ENCODE measurements around the gene PLAAT5.

Gene PLAAT5

DNA sequence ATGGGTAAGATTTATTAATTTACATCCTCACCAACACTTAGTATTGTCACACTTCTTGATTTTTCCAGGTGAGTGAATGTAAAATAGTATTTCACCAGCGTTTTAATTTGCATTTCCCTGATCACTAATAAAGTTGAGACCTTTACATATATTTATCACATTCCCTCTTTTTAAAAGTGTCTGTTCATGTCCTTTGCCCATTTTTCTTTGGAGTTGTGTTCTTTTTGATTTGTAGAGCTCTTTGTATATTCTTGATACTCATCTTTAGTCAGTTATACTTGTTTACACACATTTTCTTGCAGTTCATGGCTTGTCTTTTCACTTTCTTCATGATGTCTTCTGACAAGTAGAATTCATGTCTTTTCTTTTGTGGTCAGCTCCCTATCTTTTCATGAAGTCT, 2.2 kb upstream of the PLAAT5 start:
- no peak overlapping the region for H3K4me3 ChIP-seq (ENCODE audit: low read depth, low read length)
- H3K9me3 ChIP-seq (ENCODE audit: control insufficient read depth, insufficient read depth, low read length): peaks cover 7% of the 10 kb centered on the region
- H3K36me3 ChIP-seq (ENCODE audit: control insufficient read depth, insufficient read depth, low read length): no peaks in the 10 kb centered on the region
- H3K9ac ChIP-seq (ENCODE audit: low read depth, low read length): no peak overlapping the region
- no peaks in the 10 kb centered on the region for H3K27me3 ChIP-seq (ENCODE audit: control insufficient read depth, insufficient read depth, low read length)
- H3K4me1 ChIP-seq (ENCODE audit: control insufficient read depth, insufficient read depth, low read length): peaks cover 14% of the 10 kb centered on the region

- Histone ChIP-seq H3K36me3 (ENCODE audit: control insufficient read depth, insufficient read depth, low read length) (no peaks in the 10 kb centered on the region), H3K27me3 (ENCODE audit: control insufficient read depth, insufficient read depth, low read length) (no peaks in the 10 kb centered on the region), H3K4me3 (ENCODE audit: low read depth, low read length) (peak overlapping the region; percentile 3), H3K9me3 (ENCODE audit: control insufficient read depth, insufficient read depth, low read length) (peaks cover 4% of the 10 kb centered on the region), H3K4me1 (ENCODE audit: control insufficient read depth, insufficient read depth, low read length) (peaks cover 14% of the 10 kb centered on the region), H3K9ac (ENCODE audit: low read depth, low read length) (no peak overlapping the region)
Observed at GRCh38 chr11:63492441-63492840, 1.5 kb upstream of the PLAAT5 start.

DNA sequence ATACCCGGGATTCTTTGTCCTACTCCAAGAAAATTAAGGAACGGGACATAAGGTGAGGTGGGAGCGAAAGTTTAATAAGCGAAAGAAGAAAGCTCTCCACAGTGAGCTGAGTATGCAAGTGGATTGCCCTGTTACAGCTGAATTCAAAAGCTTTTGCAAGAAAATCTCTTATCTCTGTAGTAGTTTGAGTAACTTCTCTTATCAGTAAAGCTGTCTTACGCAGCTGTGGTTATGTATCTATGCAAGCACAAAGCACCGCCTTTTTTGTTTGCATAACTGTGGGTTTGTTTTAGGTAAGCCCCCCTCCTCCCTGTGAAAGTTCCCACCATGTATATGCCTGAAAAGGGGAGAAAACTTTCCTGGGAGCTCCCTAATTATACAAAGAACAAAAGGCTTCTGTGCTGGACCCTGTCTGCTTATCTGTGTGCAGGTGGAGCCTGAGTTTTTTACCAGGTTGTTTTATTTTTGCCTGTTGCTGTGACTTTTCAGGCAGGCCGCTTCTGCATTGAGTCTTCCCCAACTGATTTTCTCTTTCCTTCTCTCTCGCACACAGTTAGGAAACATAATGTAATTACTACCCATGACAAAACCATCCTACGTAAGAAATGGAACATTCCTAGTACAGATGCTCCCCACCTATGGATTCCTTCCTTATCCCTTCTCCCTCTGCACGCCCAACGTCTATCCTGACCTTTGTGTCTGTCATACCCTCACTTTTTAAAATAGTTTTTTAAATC, 837 bp upstream of the PLAAT5 start:
- Histone ChIP-seq H3K9me3 (ENCODE audit: control insufficient read depth, insufficient read depth, low read length) (peaks cover 4% of the 10 kb centered on the region), H3K36me3 (ENCODE audit: control insufficient read depth, insufficient read depth, low read length) (no peaks in the 10 kb centered on the region), H3K27me3 (ENCODE audit: control insufficient read depth, insufficient read depth, low read length) (no peaks in the 10 kb centered on the region), H3K4me1 (ENCODE audit: control insufficient read depth, insufficient read depth, low read length) (peaks cover 14% of the 10 kb centered on the region), H3K9ac (ENCODE audit: low read depth, low read length) (peak overlapping the region; percentile 86), H3K4me3 (ENCODE audit: low read depth, low read length) (peak overlapping the region; percentile 70)

- Histone ChIP-seq H3K4me3 (ENCODE audit: low read depth, low read length) (peak overlapping the region; percentile 70), H3K9me3 (ENCODE audit: control insufficient read depth, insufficient read depth, low read length) (peaks cover 4% of the 10 kb centered on the region), H3K9ac (ENCODE audit: low read depth, low read length) (peak overlapping the region; percentile 86), H3K36me3 (ENCODE audit: control insufficient read depth, insufficient read depth, low read length) (no peaks in the 10 kb centered on the region), H3K4me1 (ENCODE audit: control insufficient read depth, insufficient read depth, low read length) (peaks cover 14% of the 10 kb centered on the region), H3K27me3 (ENCODE audit: control insufficient read depth, insufficient read depth, low read length) (no peaks in the 10 kb centered on the region)
Observed at GRCh38 chr11:63491240-63491587, 247 bp upstream of the PLAAT5 start.

- Histone ChIP-seq H3K36me3 (ENCODE audit: control insufficient read depth, insufficient read depth, low read length) (no peaks in the 10 kb centered on the region), H3K9ac (ENCODE audit: low read depth, low read length) (peak overlapping the region; percentile 86), H3K27me3 (ENCODE audit: control insufficient read depth, insufficient read depth, low read length) (no peaks in the 10 kb centered on the region), H3K4me1 (ENCODE audit: control insufficient read depth, insufficient read depth, low read length) (peaks cover 14% of the 10 kb centered on the region), H3K9me3 (ENCODE audit: control insufficient read depth, insufficient read depth, low read length) (peaks cover 4% of the 10 kb centered on the region), H3K4me3 (ENCODE audit: low read depth, low read length) (peak overlapping the region; percentile 70)
Observed at GRCh38 chr11:63489879-63490278, 1.1 kb downstream of the PLAAT5 start.

DNA sequence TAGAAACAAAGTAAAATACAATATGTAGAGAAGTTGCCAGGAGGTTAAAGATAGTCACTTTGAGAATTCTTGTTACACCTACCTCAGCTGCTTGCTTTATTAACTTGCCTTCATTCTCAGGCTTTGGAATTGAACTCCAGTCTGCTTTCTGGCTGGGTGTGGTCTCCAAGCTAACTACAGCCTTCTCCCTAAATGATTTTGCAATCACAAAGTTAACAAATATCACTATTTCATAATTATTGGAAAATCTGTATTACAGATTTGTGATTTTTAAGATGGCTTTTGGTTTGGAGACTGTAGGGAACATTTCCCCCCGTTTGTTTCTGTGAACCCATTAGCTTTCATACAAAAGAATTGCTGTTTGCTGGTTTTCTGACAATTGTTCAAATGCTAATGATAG, 2.2 kb downstream of the PLAAT5 start:
- H3K4me3 ChIP-seq (ENCODE audit: low read depth, low read length): no peak overlapping the region
- H3K36me3 ChIP-seq (ENCODE audit: control insufficient read depth, insufficient read depth, low read length): no peaks in the 10 kb centered on the region
- no peaks in the 10 kb centered on the region for H3K27me3 ChIP-seq (ENCODE audit: control insufficient read depth, insufficient read depth, low read length)
- no peak overlapping the region for H3K9ac ChIP-seq (ENCODE audit: low read depth, low read length)
- H3K9me3 ChIP-seq (ENCODE audit: control insufficient read depth, insufficient read depth, low read length): peaks cover 7% of the 10 kb centered on the region
- H3K4me1 ChIP-seq (ENCODE audit: control insufficient read depth, insufficient read depth, low read length): peaks cover 14% of the 10 kb centered on the region

- Histone ChIP-seq H3K4me1 (ENCODE audit: control insufficient read depth, insufficient read depth, low read length) (peaks cover 11% of the 10 kb centered on the region), H3K27me3 (ENCODE audit: control insufficient read depth, insufficient read depth, low read length) (no peaks in the 10 kb centered on the region), H3K4me3 (ENCODE audit: low read depth, low read length) (no peak overlapping the region), H3K9ac (ENCODE audit: low read depth, low read length) (no peak overlapping the region), H3K36me3 (ENCODE audit: control insufficient read depth, insufficient read depth, low read length) (no peaks in the 10 kb centered on the region), H3K9me3 (ENCODE audit: control insufficient read depth, insufficient read depth, low read length) (peaks cover 3% of the 10 kb centered on the region)
Observed at GRCh38 chr11:63485777-63486176, 5.2 kb downstream of the PLAAT5 start.

DNA sequence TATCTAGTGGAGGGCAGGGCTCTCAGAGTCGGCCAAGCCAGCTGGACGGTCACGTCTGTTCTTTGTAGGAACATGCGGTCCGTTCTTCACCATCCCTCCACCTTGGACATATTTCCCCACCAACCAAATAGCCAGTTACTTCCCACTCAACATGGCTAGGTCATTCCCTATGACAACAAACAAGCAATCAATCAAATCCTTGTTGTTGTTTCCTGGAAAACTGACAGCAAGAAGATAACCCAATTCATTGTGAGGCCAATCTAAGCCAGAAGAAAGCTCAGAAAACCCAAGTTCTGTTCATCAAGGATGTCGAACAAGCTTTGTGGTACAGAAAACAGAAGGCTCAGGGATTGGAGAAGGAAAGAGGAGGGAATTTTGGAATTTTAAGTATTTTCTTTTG, 10.9 kb downstream of the PLAAT5 start:
- Histone ChIP-seq H3K4me3 (ENCODE audit: low read depth, low read length) (no peak overlapping the region), H3K4me1 (ENCODE audit: control insufficient read depth, insufficient read depth, low read length) (peaks cover 5% of the 10 kb centered on the region), H3K9me3 (ENCODE audit: control insufficient read depth, insufficient read depth, low read length) (peaks cover 3% of the 10 kb centered on the region), H3K36me3 (ENCODE audit: control insufficient read depth, insufficient read depth, low read length) (no peaks in the 10 kb centered on the region), H3K27me3 (ENCODE audit: control insufficient read depth, insufficient read depth, low read length) (no peaks in the 10 kb centered on the region), H3K9ac (ENCODE audit: low read depth, low read length) (no peak overlapping the region)

GRCh38 chr11:63478896-63479295, 12.1 kb downstream of the PLAAT5 start:
- no peak overlapping the region for H3K4me3 ChIP-seq (ENCODE audit: low read depth, low read length)
- peaks cover 5% of the 10 kb centered on the region for H3K4me1 ChIP-seq (ENCODE audit: control insufficient read depth, insufficient read depth, low read length)
- H3K36me3 ChIP-seq (ENCODE audit: control insufficient read depth, insufficient read depth, low read length): no peaks in the 10 kb centered on the region
- H3K27me3 ChIP-seq (ENCODE audit: control insufficient read depth, insufficient read depth, low read length): no peaks in the 10 kb centered on the region
- H3K9me3 ChIP-seq (ENCODE audit: control insufficient read depth, insufficient read depth, low read length): no peaks in the 10 kb centered on the region
- no peak overlapping the region for H3K9ac ChIP-seq (ENCODE audit: low read depth, low read length)

DNA sequence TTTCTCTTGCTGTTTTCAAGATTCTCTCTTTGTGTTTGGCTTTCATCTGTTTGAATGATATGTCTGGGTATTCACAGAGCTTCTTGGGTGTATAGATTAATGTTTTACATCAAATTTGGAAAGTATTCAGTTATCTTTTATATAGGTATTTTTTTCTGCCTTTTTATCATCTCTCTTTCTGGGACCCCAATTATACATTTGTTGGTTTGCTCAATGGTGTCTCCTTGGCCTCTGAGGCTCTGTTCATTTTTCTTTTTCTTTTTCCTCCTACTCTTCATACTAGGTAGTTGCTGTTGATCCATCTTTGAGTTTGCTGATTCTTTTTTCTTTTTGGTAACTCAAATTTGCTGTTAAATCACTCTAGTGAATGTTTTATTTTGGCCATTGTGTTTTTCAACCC, 14.3 kb downstream of the PLAAT5 start:
- Histone ChIP-seq H3K4me3 (ENCODE audit: low read depth, low read length) (no peak overlapping the region), H3K36me3 (ENCODE audit: control insufficient read depth, insufficient read depth, low read length) (no peaks in the 10 kb centered on the region), H3K4me1 (ENCODE audit: control insufficient read depth, insufficient read depth, low read length) (peaks cover 5% of the 10 kb centered on the region), H3K9me3 (ENCODE audit: control insufficient read depth, insufficient read depth, low read length) (no peaks in the 10 kb centered on the region), H3K9ac (ENCODE audit: low read depth, low read length) (no peak overlapping the region), H3K27me3 (ENCODE audit: control insufficient read depth, insufficient read depth, low read length) (no peaks in the 10 kb centered on the region)

GRCh38 chr11:63472372-63472771, 18.6 kb downstream of the PLAAT5 start:
- Histone ChIP-seq H3K27me3 (ENCODE audit: control insufficient read depth, insufficient read depth, low read length) (no peaks in the 10 kb centered on the region), H3K36me3 (ENCODE audit: control insufficient read depth, insufficient read depth, low read length) (no peaks in the 10 kb centered on the region), H3K9ac (ENCODE audit: low read depth, low read length) (no peak overlapping the region), H3K9me3 (ENCODE audit: control insufficient read depth, insufficient read depth, low read length) (no peaks in the 10 kb centered on the region), H3K4me3 (ENCODE audit: low read depth, low read length) (no peak overlapping the region), H3K4me1 (ENCODE audit: control insufficient read depth, insufficient read depth, low read length) (no peaks in the 10 kb centered on the region)

GRCh38 chr11:63470311-63470710, 20.7 kb downstream of the PLAAT5 start:
- Histone ChIP-seq H3K9ac (ENCODE audit: low read depth, low read length) (no peak overlapping the region), H3K36me3 (ENCODE audit: control insufficient read depth, insufficient read depth, low read length) (no peaks in the 10 kb centered on the region), H3K27me3 (ENCODE audit: control insufficient read depth, insufficient read depth, low read length) (no peaks in the 10 kb centered on the region), H3K4me1 (ENCODE audit: control insufficient read depth, insufficient read depth, low read length) (no peaks in the 10 kb centered on the region), H3K9me3 (ENCODE audit: control insufficient read depth, insufficient read depth, low read length) (no peaks in the 10 kb centered on the region), H3K4me3 (ENCODE audit: low read depth, low read length) (no peak overlapping the region)

Data from iPS-15b (cell line).